ENCODE results near the gene ARID3A.

- TF ChIP-seq EZH2 (IDR thresholded peaks at IDR 0.05), result no peak
- TF ChIP-seq POLR2AphosphoS5 (IDR thresholded peaks at IDR 0.05; ENCODE audit: borderline replicate concordance, low read depth, low read length), result no peak
- TF ChIP-seq FOXP2 (optimal IDR thresholded peaks at IDR 0.05; ENCODE audit: control extremely low read depth, extremely low read length, insufficient read depth), result no peak
Observed at GRCh38 chr19:964116-964520, 38.3 kb downstream of the ARID3A start.

Data from SK-N-MC (cell line).